H1 (cell line): ENCODE data around the gene VDR. TPM values are rescaled to one million over a fixed set of nuclear protein-coding genes. Genes with fewer than 3 reads are reported as not detected.

ENCODE experiments used
- CTCF ChIA-PET: fragments of 300-600 bp; sonication (Branson Sonifier 250); formaldehyde crosslinking; loops from one replicate; lab custom pipeline; 2021; ENCODE audit not compliant: partially characterized antibody; lab: Charles Lee
- POLR2A ChIA-PET: fragments of 300-600 bp; sonication (Branson Sonifier 250); formaldehyde crosslinking; loops from one replicate; lab custom pipeline; 2021; ENCODE audit warnings: inconsistent platforms; ENCODE audit not compliant: partially characterized antibody; lab: Charles Lee
- DNase-seq, 2 experiments: peaks; one replicate each; pipeline versions ENCODE4 v3.0.0 to v3.0.0-alpha.2; 2010 to 2022; ENCODE audit warnings: low spot score in 2 of 2, low read depth in 1 of 2, mixed read lengths in 1 of 2
- FAIRE-seq: peaks from 2 replicates; lab custom pipeline; 2011; peaks lifted over from hg19 to GRCh38; lab: Jason Lieb, UNC
- H2AFZ ChIP-seq: 2 replicates; pipeline ENCODE4 v1.8.1; 2012; ENCODE audit warnings: low read length, inconsistent platforms
- H2AK5ac ChIP-seq: 2 replicates; pipeline ENCODE4 v1.6.1; 2013; ENCODE audit warnings: low read depth, low read length
- H2BK120ac ChIP-seq: replicated peaks from 2 replicates; pipeline ENCODE3; 2013; ENCODE audit warnings: low read depth, low read length, inconsistent platforms
- H2BK12ac ChIP-seq: 2 replicates; pipeline ENCODE4 v1.6.1; 2013; ENCODE audit warnings: low read depth, low read length
- H2BK15ac ChIP-seq: 2 replicates; pipeline ENCODE4 v1.6.1; 2013; ENCODE audit warnings: low read length
- H2BK20ac ChIP-seq: 2 replicates; pipeline ENCODE4 v1.6.1; 2013; ENCODE audit warnings: low read length
- H2BK5ac ChIP-seq: 2 replicates; pipeline ENCODE4 v1.6.1; 2013; ENCODE audit warnings: low read depth, low read length
- H3K14ac ChIP-seq: 2 replicates; pipeline ENCODE4 v1.6.1; 2013; ENCODE audit warnings: inconsistent platforms; ENCODE audit not compliant: insufficient read length
- H3K18ac ChIP-seq: 2 replicates; pipeline ENCODE4 v1.6.1; 2013; ENCODE audit warnings: low read length; ENCODE audit errors: extremely low read depth
- H3K23ac ChIP-seq: 2 replicates; pipeline ENCODE4 v1.6.1; 2013; ENCODE audit warnings: inconsistent platforms; ENCODE audit not compliant: insufficient read length
- H3K23me2 ChIP-seq: 2 replicates; pipeline ENCODE4 v1.6.1; 2013; ENCODE audit warnings: low read depth, low read length
- H3K27ac ChIP-seq: 2 replicates; pipeline ENCODE4 v1.6.1; 2011; ENCODE audit warnings: low read depth, low read length, inconsistent platforms
- H3K27me3 ChIP-seq, 4 experiments: replicated peaks in 1 of 4; 1 replicate in 1 of 4; 2 replicates in 3 of 4; pipeline versions ENCODE4 v1.6.1 to v1.8.1; 2011 to 2013; ENCODE audit warnings: low read length in 3 of 4, mild to moderate bottlenecking in 3 of 4, inconsistent platforms in 2 of 4, mixed read lengths in 2 of 4, moderate library complexity in 1 of 4; ENCODE audit not compliant: control insufficient read depth in 3 of 4, insufficient read depth in 3 of 4; ENCODE audit errors: extremely low read depth in 1 of 4
- H3K36me3 ChIP-seq, 4 experiments: 2 replicates each; pipeline versions ENCODE4 v1.6.1 to v1.8.1; 2011 to 2013; ENCODE audit warnings: mild to moderate bottlenecking in 4 of 4, low read length in 3 of 4, moderate library complexity in 2 of 4, control low read depth in 1 of 4, inconsistent platforms in 1 of 4; ENCODE audit not compliant: insufficient read depth in 4 of 4, control insufficient read depth in 2 of 4
- H3K4ac ChIP-seq: replicated peaks from 2 replicates; pipeline ENCODE3; 2013; ENCODE audit warnings: low read length, low read depth, mixed read lengths, inconsistent platforms; ENCODE audit not compliant: insufficient read length
- H3K4me1 ChIP-seq, 4 experiments: replicated peaks in 1 of 4; 1 replicate in 1 of 4; 2 replicates in 3 of 4; pipeline versions ENCODE4 v1.6.1 to v1.8.1; 2011 to 2013; ENCODE audit warnings: low read length in 3 of 4, inconsistent platforms in 2 of 4, mixed read lengths in 1 of 4; ENCODE audit not compliant: insufficient read depth in 4 of 4, control insufficient read depth in 3 of 4
- H3K4me2 ChIP-seq, 2 experiments: 2 replicates each; pipeline versions ENCODE4 v1.6.1 to v1.8.1; 2011 to 2013; ENCODE audit warnings: low read depth in 2 of 2, low read length in 2 of 2, control low read depth in 1 of 2, inconsistent platforms in 1 of 2, mild to moderate bottlenecking in 1 of 2; ENCODE audit not compliant: insufficient read depth in 1 of 2
- H3K4me3 ChIP-seq, 4 experiments: fragments of 200-600, 300-600 bp in 1 of 4; sonication (generic), shearing (Covaris generic), sonication (Bioruptor Twin) in 1 of 4; 2 replicates each; pipeline versions ENCODE4 v1.5.1 to v1.8.1; 2011 to 2016; ENCODE audit warnings: low read length in 4 of 4, low read depth in 3 of 4, control low read depth in 2 of 4, inconsistent platforms in 2 of 4, mild to moderate bottlenecking in 2 of 4, mixed read lengths in 1 of 4, moderate library complexity in 1 of 4; ENCODE audit not compliant: insufficient read depth in 2 of 4; ENCODE audit errors: extremely low read depth in 1 of 4
- H3K56ac ChIP-seq: replicated peaks from 2 replicates; pipeline ENCODE3; 2013; ENCODE audit warnings: low read depth, mild to moderate bottlenecking, mixed read lengths, low read length, inconsistent platforms; ENCODE audit not compliant: insufficient read length
- H3K79me1 ChIP-seq: 2 replicates; pipeline ENCODE4 v1.6.1; 2013; ENCODE audit warnings: low read depth, low read length, control low read depth
- H3K79me2 ChIP-seq, 2 experiments: 2 replicates each; pipeline versions ENCODE4 v1.6.1 to v1.8.1; 2012 to 2013; ENCODE audit warnings: low read length in 2 of 2, mild to moderate bottlenecking in 2 of 2, inconsistent platforms in 1 of 2; ENCODE audit not compliant: insufficient read depth in 2 of 2, control insufficient read depth in 1 of 2
- H3K9ac ChIP-seq, 4 experiments: replicated peaks in 1 of 4; 1 replicate in 1 of 4; 2 replicates in 3 of 4; pipeline versions ENCODE4 v1.6.1 to v1.8.1; 2011 to 2013; ENCODE audit warnings: low read depth in 3 of 4, low read length in 3 of 4, control low read depth in 2 of 4, mild to moderate bottlenecking in 2 of 4, moderate library complexity in 2 of 4, inconsistent platforms in 1 of 4; ENCODE audit errors: extremely low read depth in 1 of 4
- H3K9me3 ChIP-seq, 2 experiments: 2 replicates each; pipeline versions ENCODE4 v1.6.1 to v1.8.1; 2012 to 2013; ENCODE audit warnings: mild to moderate bottlenecking in 2 of 2, moderate library complexity in 2 of 2, control low read depth in 1 of 2, inconsistent platforms in 1 of 2, low read depth in 1 of 2, low read length in 1 of 2, mixed read lengths in 1 of 2; ENCODE audit not compliant: insufficient read depth in 2 of 2
- H4K20me1 ChIP-seq, 2 experiments: replicated peaks in 1 of 2; 2 replicates each; pipeline versions ENCODE3 to v1.8.1; 2011 to 2013; ENCODE audit warnings: inconsistent platforms in 2 of 2, low read length in 2 of 2, mild to moderate bottlenecking in 1 of 2; ENCODE audit not compliant: insufficient read depth in 2 of 2, control insufficient read depth in 1 of 2
- H4K5ac ChIP-seq: 2 replicates; pipeline ENCODE4 v1.6.1; 2013; ENCODE audit warnings: low read length, low read depth, mixed read lengths, inconsistent platforms; ENCODE audit not compliant: insufficient read length
- H4K8ac ChIP-seq: 2 replicates; pipeline ENCODE4 v1.8.0; 2013; ENCODE audit warnings: mild to moderate bottlenecking, moderate library complexity, low read length, inconsistent platforms; ENCODE audit not compliant: insufficient read depth; ENCODE audit errors: extremely low read depth
- H4K91ac ChIP-seq: replicated peaks from 2 replicates; pipeline ENCODE3; 2013; ENCODE audit warnings: low read length, mixed read lengths, inconsistent platforms; ENCODE audit not compliant: insufficient read length
- CBX8 ChIP-seq: fragments of 300-800, 300-1000 bp; sonication (generic); IDR thresholded peaks from 2 replicates; pipeline ENCODE4 v1.7.1; 2016; ENCODE audit warnings: low read depth, low read length, borderline replicate concordance
- CHD1 ChIP-seq: IDR thresholded peaks from 2 replicates; pipeline ENCODE4 v1.6.1; 2012; ENCODE audit warnings: low read depth, low read length, improper control_type of control experiment
- CTCF ChIP-seq, 3 experiments: IDR thresholded peaks; 1 replicate in 2 of 3; 2 replicates in 1 of 3; pipeline versions ENCODE4 v1.5.1 to v1.6.1; 2011; ENCODE audit warnings: low read length in 3 of 3, mild to moderate bottlenecking in 3 of 3, inconsistent platforms in 2 of 3, low read depth in 1 of 3, moderate library complexity in 1 of 3; ENCODE audit not compliant: insufficient read depth in 1 of 3; ENCODE audit errors: control extremely low read depth in 1 of 3
- HDAC6 ChIP-seq: IDR thresholded peaks from one replicate; pipeline ENCODE4 v1.7.1; 2012; ENCODE audit warnings: low read depth, mild to moderate bottlenecking, inconsistent platforms, low read length, moderate library complexity
- MAX ChIP-seq: IDR thresholded peaks from 2 replicates; pipeline ENCODE4 v1.6.1; 2012; ENCODE audit warnings: inconsistent platforms
- POLR2AphosphoS5 ChIP-seq: IDR thresholded peaks from 2 replicates; pipeline ENCODE4 v1.6.1; 2011; ENCODE audit warnings: low read depth, low read length
- RBBP5 ChIP-seq: IDR thresholded peaks from 2 replicates; pipeline ENCODE4 v1.7.1; 2012; ENCODE audit warnings: low read depth, mild to moderate bottlenecking, inconsistent platforms, low read length, moderate library complexity, borderline replicate concordance
- WGBS, 2 experiments: shearing (Covaris generic) in 1 of 2; methylation state at CpG; one replicate each; pipeline versions ENCODE4 v1.1.6 to v1.1.7; 2013 to 2015; ENCODE audit warnings: low lambda C conversion rate in 2 of 2, mixed read lengths in 2 of 2, inconsistent platforms in 1 of 2, low coverage in 1 of 2, missing lambda C conversion rate in 1 of 2; ENCODE audit not compliant: insufficient replicate concordance in 2 of 2, insufficient coverage in 1 of 2, insufficient read length in 1 of 2; ENCODE audit errors: extremely low coverage in 1 of 2, missing lambda C conversion rate in 1 of 2; 5-methylcytosine and 5-hydroxymethylcytosine counted together
- polyA plus RNA-seq, 7 experiments: library from polyadenylated mRNA; depleted of rRNA in 3 of 7; stranded (reverse) in 5 of 7; unstranded in 2 of 7; fragments of >200 nt in 5 of 7; fragments of 200-250 nt in 2 of 7; gene quantifications; 1 replicate in 5 of 7; 2 replicates in 1 of 7; 4 replicates in 1 of 7; pipeline versions ENCODE4 v1.2.1 to v1.2.3, GENCODE V29; 2011 to 2013; ENCODE audit warnings: missing spikeins in 2 of 7, mixed read lengths in 2 of 7
- total RNA-seq: library from RNA; stranded (reverse); fragmentation: NEBNext Ultra II Directional; extraction: Animal tissue kit (Norgen Biotek cat#: 25700); gene quantifications from 2 replicates; pipeline ENCODE4 v1.2.1, GENCODE V29; 2021

Gene VDR
- total and polyA plus RNA-seq, 2 of the 8 experiments (the other 6 are each of a cell fraction or from before 2014, with no cell fraction given): 0.44 to 0.65 TPM

GRCh38 chr12:47824635-47825034 lies 80.2 kb downstream of the VDR start:
- Histone ChIP-seq H3K27me3 (no peaks in the 10 kb centered on the region; a peak in 2 of 7 replicates), H3K18ac (no peak overlapping the region), H2AFZ (no peak overlapping the region), H3K14ac (no peak overlapping the region), H3K4me1 (peaks cover 5 to 27% (median 21%) of the 10 kb centered on the region in 4 experiments), H3K27ac (no peak overlapping the region), H2BK12ac (no peak overlapping the region; the same call in 1 of the 2 replicates), H2BK20ac (no peak overlapping the region), H2BK5ac (no peak overlapping the region), H3K4ac (no peak overlapping the region), H3K79me1 (no peaks in the 10 kb centered on the region), H3K9me3 (no peaks in the 10 kb centered on the region), H2AK5ac (no peak overlapping the region), H3K9ac (no peak overlapping the region), H3K23me2 (peaks cover 7% of the 10 kb centered on the region), H3K4me3 (no peak overlapping the region), H3K56ac (no peak overlapping the region), H2BK120ac (no peak overlapping the region), H3K23ac (no peak overlapping the region), H4K5ac (no peak overlapping the region), H3K36me3 (no peaks in the 10 kb centered on the region), H3K79me2 (peaks cover 0 to 3% of the 10 kb centered on the region in 2 experiments; a peak in 1 of 4 replicates), H4K8ac (no peak overlapping the region), H3K4me2 (no peak overlapping the region), H2BK15ac (no peak overlapping the region), H4K91ac (no peak overlapping the region), H4K20me1 (no peaks in the 10 kb centered on the region)
- CTCF ChIA-PET: interaction anchor here (10.6 to 30.5 kb wide), 2 partner anchors 14 to 31 kb away, joined by 155 to 2001 read pairs; partner anchors contain the start of genes HDAC7 and SLC48A1
- TF ChIP-seq POLR2AphosphoS5 (no peak), CTCF (IDR thresholded peaks at IDR 0.05; ENCODE audit: control extremely low read depth in 1 of 3, insufficient read depth in 1 of 3, low read depth in 1 of 3, low read length in 3 of 3) (no peak), HDAC6 (no peak), MAX (no peak), RBBP5 (no peak), CHD1 (no peak), CBX8 (no peak)
- POLR2A ChIA-PET: interaction anchor here (1.2 to 28.4 kb wide), 4 partner anchors 9 to 44 kb away, joined by 3 to 480 read pairs (median 7); partner anchors contain the start of gene HDAC7
- DNase-seq (no peak), FAIRE-seq (no peak)
- 88% methylated on average over 3 of the region's 3 CpGs; no CpG with 5 or more reads in 1 of the 2 experiments for WGBS, 2 experiments
